Body of pancreas (tissue), 4 donors: Measurements from ENCODE around the gene NOC2L. TPM values are rescaled to one million over a fixed set of nuclear protein-coding genes. Genes with fewer than 3 reads are reported as not detected.
A peak's percentile ranks its signal among the peaks of the same experiment; 100 is the strongest.

Experiments
- ATAC-seq: fragments of 150-250 bp; one replicate; pipeline ENCODE4 v1.9.1; 2016
- DNase-seq, 4 donors: peaks; one replicate each; pipeline ENCODE4 v3.0.0-alpha.2; 2019
- H3K27ac ChIP-seq, 4 donors: fragments of 200-600 bp; sonication (generic); 1 replicate in 3 of 4; 2 replicates in 1 of 4; pipeline versions ENCODE4 v1.5.1 to v1.6.1; 2016 to 2019; ENCODE audit warnings: mild to moderate bottlenecking in 1 of 4, mixed read lengths in 1 of 4, moderate library complexity in 1 of 4
- H3K27me3 ChIP-seq, 2 donors: fragments of 200-600 bp; sonication (generic); one replicate each; pipeline ENCODE4 v1.6.0; 2016; ENCODE audit warnings: mild to moderate bottlenecking in 1 of 2
- H3K36me3 ChIP-seq, 2 donors: fragments of 200-600 bp; sonication (generic); replicated peaks in 1 of 2; 2 replicates each; pipeline ENCODE4 v1.5.1; 2016; ENCODE audit warnings: low read depth in 2 of 2; ENCODE audit not compliant: insufficient read depth in 1 of 2
- H3K4me1 ChIP-seq: fragments of 200-600 bp; sonication (generic); one replicate; pipeline ENCODE4 v1.6.0; 2016
- H3K4me3 ChIP-seq, 2 donors: fragments of 200-600 bp; sonication (generic); 1 replicate in 1 of 2; 2 replicates in 1 of 2; pipeline ENCODE4 v1.5.1; 2016 to 2019
- H3K9me3 ChIP-seq, 3 donors: fragments of 200-600 bp; sonication (generic); 1 replicate in 2 of 3; 2 replicates in 1 of 3; pipeline ENCODE4 v1.5.1; 2016
- POLR2A ChIP-seq, 3 donors: fragments of 450-650 bp; IDR thresholded peaks; one replicate each; pipeline ENCODE4 v1.6.1; 2016; ENCODE audit warnings: antibody characterized with exemption in 3 of 3, mild to moderate bottlenecking in 2 of 3
- WGBS, 2 donors: methylation state at CpG; one replicate each; pipeline ENCODE4 v1.1.5; 2017; 5-methylcytosine and 5-hydroxymethylcytosine counted together
- intact Hi-C: fragments of 100-400 bp; cut with DNase I; formaldehyde crosslinking; loops from one replicate; pipeline ENCODE4 v1.15.1; 2023
- total RNA-seq, 2 donors: library from RNA; depleted of rRNA; stranded (reverse); fragments of >200 nt; gene quantifications; one replicate each; pipeline ENCODE4 v1.1.0, GENCODE V29; 2016
- TF ChIP-seq, protein P1 (sequence below), 7 experiments: fragments of 450-650 bp in 4 of 7; fragments of 200-600 bp in 3 of 7; sonication (generic) in 3 of 7; IDR thresholded peaks; one replicate each; pipeline ENCODE4 v1.5.1; 2016 to 2019; ENCODE audit warnings: antibody characterized with exemption in 7 of 7

Gene NOC2L
- total RNA-seq, 2 donors from 2014 or later, result 30.6 to 32.3 TPM

DNA sequence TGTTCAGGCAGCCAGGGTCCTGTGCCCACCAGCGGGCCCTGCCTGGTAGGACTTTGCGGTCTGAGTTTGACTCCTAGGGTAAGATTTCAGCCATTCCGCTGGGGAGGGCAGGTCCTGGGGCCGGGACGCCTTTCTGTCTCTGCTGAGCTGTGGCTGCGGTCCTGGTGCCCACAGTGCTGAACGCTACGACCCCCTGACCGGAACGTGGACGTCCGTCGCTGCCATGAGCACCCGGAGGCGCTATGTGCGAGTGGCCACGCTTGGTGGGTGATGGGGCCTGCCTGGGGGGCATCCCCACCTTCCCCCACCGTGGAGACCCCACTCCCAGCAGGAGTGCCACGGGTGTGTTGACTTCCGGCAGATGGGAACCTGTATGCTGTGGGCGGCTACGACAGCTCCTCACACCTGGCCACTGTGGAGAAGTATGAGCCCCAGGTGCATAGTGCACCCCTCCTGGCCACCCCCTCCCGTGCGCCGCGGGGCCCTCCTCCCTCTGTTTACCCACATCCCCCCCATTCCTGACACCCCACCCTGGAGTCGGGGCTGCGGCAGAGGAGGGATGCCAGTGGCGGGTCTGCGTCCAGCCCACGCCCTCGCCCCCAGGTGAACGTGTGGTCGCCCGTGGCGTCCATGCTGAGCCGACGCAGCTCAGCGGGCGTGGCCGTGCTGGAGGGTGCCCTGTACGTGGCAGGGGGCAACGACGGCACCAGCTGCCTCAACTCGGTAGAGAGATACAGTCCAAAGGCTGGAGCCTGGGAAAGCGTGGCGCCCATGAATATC is 4.9 kb upstream of the NOC2L start:
- ATAC-seq, result no peak

DNA sequence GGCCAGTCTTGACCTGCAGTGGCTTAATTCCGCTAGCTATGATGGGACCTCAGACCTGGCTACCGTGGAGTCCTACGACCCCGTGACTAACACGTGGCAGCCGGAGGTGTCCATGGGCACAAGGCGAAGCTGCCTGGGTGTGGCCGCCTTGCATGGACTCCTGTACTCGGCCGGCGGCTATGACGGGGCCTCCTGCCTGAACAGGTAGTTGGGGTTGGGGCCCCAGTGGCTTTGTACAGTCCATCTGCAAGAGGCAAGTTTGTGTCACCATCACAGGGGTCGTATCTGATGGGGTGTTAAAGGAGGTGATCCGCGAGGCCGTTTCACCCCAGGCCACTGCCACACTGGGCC is 4.2 kb upstream of the NOC2L start:
- ATAC-seq (no peak), DNase-seq (no peak)
- Histone ChIP-seq H3K4me1 (peaks cover 40% of the 10 kb centered on the region), H3K36me3 (no peaks in the 10 kb centered on the region), H3K4me3 (no peak overlapping the region), H3K27ac (no peak overlapping the region), H3K27me3 (no peaks in the 10 kb centered on the region), H3K9me3 (no peaks in the 10 kb centered on the region)
- intact Hi-C loops, result no loop called here
- 90% methylated on average over 2 to 16 of the region's 16 CpGs for WGBS, 2 donors
- TF ChIP-seq, protein P1, sequence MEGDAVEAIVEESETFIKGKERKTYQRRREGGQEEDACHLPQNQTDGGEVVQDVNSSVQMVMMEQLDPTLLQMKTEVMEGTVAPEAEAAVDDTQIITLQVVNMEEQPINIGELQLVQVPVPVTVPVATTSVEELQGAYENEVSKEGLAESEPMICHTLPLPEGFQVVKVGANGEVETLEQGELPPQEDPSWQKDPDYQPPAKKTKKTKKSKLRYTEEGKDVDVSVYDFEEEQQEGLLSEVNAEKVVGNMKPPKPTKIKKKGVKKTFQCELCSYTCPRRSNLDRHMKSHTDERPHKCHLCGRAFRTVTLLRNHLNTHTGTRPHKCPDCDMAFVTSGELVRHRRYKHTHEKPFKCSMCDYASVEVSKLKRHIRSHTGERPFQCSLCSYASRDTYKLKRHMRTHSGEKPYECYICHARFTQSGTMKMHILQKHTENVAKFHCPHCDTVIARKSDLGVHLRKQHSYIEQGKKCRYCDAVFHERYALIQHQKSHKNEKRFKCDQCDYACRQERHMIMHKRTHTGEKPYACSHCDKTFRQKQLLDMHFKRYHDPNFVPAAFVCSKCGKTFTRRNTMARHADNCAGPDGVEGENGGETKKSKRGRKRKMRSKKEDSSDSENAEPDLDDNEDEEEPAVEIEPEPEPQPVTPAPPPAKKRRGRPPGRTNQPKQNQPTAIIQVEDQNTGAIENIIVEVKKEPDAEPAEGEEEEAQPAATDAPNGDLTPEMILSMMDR (IDR thresholded peaks at IDR 0.05), result no peak
- TF ChIP-seq POLR2A (IDR thresholded peaks at IDR 0.05), result no peak

More for the DNA sequence above, 4.9 kb upstream of the NOC2L start:
- Histone ChIP-seq H3K36me3 (no peaks in the 10 kb centered on the region), H3K9me3 (no peaks in the 10 kb centered on the region), H3K27ac (no peak overlapping the region), H3K27me3 (no peaks in the 10 kb centered on the region), H3K4me1 (peaks cover 37% of the 10 kb centered on the region), H3K4me3 (no peak overlapping the region)
- intact Hi-C loops, result no loop called here
- WGBS, 2 donors, result 90 to 95% methylated on average over 17 to 28 of the region's 47 CpGs
- DNase-seq, result no peak
- TF ChIP-seq POLR2A (IDR thresholded peaks at IDR 0.05), result no peak
- TF ChIP-seq, protein P1 (IDR thresholded peaks at IDR 0.05), result no peak

DNA sequence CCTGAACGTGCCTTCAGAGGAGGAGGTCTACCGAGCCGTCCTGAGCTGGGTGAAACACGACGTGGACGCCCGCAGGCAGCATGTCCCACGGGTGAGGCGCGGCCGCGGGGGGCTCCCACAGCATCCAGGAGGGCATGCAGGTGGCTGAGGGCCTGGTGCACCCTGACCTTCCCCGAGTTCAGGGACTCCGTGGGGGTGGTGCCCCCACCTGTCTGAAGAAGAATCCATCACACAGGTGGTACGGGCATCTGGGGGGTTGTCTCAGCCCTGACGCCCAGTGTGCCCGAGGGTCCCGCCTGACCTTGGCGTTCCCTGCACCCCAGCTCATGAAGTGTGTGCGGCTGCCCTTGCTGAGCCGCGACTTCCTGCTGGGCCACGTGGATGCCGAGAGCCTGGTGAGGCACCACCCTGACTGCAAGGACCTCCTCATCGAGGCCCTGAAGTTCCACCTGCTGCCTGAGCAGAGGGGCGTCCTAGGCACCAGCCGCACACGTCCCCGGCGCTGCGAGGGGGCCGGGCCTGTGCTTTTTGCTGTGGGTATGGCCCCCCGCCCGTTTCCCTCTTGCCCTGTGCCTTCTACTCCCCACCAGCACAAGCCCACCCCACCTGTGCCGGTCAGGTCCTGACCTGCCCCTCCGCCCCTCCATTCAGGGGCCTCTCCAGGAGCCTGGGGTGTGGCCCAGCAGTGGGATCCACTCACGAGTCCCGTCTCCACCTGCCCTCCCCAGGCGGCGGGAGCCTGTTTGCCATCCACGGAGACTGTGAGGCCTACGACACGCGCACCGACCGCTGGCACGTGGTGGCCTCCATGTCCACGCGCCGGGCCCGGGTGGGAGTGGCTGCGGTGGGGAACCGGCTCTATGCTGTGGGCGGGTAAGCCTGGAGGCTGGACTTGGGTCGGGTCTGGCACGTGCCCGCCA is 3.6 kb upstream of the NOC2L start:
- DNase-seq (no peak), ATAC-seq (no peak)
- no peaks in the 10 kb centered on the region for H3K27me3 ChIP-seq
- intact Hi-C loops, result no loop called here
- no peak overlapping the region for H3K4me3 ChIP-seq
- peaks cover 42% of the 10 kb centered on the region for H3K4me1 ChIP-seq
- 95 to 96% methylated on average over 27 to 42 of the region's 57 CpGs for WGBS, 2 donors
- H3K36me3 ChIP-seq, result no peaks in the 10 kb centered on the region
- H3K9me3 ChIP-seq, result no peaks in the 10 kb centered on the region
- TF ChIP-seq, protein P1 (IDR thresholded peaks at IDR 0.05), result no peak
- no peak for TF ChIP-seq POLR2A (IDR thresholded peaks at IDR 0.05)
- no peak overlapping the region for H3K27ac ChIP-seq

DNA sequence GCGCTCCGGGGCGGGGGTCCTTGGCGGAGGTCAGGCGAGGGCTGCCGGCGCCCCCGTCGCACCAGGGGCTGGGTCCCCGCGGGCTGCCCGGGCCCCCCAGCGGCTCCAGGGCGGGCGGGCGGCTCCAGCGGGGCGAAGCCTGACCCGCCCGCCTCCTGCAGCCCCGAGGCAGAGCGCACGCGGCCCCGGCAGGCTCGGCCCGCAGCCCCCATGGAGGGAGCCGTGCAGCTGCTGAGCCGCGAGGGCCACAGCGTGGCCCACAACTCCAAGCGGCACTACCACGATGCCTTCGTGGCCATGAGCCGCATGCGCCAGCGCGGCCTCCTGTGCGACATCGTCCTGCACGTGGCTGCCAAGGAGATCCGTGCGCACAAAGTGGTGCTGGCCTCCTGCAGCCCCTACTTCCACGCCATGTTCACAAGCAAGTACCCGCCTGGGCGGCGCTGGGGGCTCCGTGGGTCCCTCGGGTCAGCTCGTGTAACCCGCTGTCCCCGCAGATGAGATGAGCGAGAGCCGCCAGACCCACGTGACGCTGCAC is 2.1 kb upstream of the NOC2L start:
- 36 to 97% methylated on average over 12 to 54 of the region's 56 CpGs for WGBS, 2 donors
- DNase-seq, result no peak
- H3K36me3 ChIP-seq, result peaks cover 0 to 3% of the 10 kb centered on the region in 2 donors
- no peak for ATAC-seq
- H3K9me3 ChIP-seq, result no peaks in the 10 kb centered on the region
- H3K27ac ChIP-seq, result no peak overlapping the region
- H3K4me1 ChIP-seq, result peaks cover 39% of the 10 kb centered on the region
- H3K4me3 ChIP-seq, result peak overlapping the region in 1 of 2 donors; percentile 60
- no peaks in the 10 kb centered on the region for H3K27me3 ChIP-seq
- TF ChIP-seq POLR2A (IDR thresholded peaks at IDR 0.05), result no peak
- TF ChIP-seq, protein P1 (IDR thresholded peaks at IDR 0.05), result no peak
- intact Hi-C loops, result no loop called here
